Mesenchymal stem cell (in vitro differentiated cells and primary cell): Measurements from ENCODE around the gene NR4A1.

Experiments
- DNase-seq: peaks from one replicate; pipeline ENCODE4 v3.0.0-alpha.2; 2013
- H2AFZ ChIP-seq: one replicate; pipeline ENCODE4 v1.6.1; 2013; ENCODE audit warnings: low read depth, mild to moderate bottlenecking, control low read depth, inconsistent platforms, low read length, moderate library complexity
- H2AK5ac ChIP-seq: 2 replicates; pipeline ENCODE4 v1.6.1; 2013; ENCODE audit warnings: low read length, moderate library complexity, mild to moderate bottlenecking, inconsistent platforms; ENCODE audit not compliant: severe bottlenecking
- H2BK120ac ChIP-seq: one replicate; pipeline ENCODE4 v1.6.1; 2013; ENCODE audit warnings: low read depth, mild to moderate bottlenecking, inconsistent platforms, low read length, moderate library complexity
- H2BK12ac ChIP-seq, 2 experiments: one replicate each; pipeline ENCODE4 v1.6.1; 2013; ENCODE audit warnings: inconsistent platforms in 2 of 2, low read length in 2 of 2, mild to moderate bottlenecking in 2 of 2, moderate library complexity in 2 of 2, control low read depth in 1 of 2
- H2BK15ac ChIP-seq: one replicate; pipeline ENCODE4 v1.6.1; 2013; ENCODE audit warnings: mild to moderate bottlenecking, low read depth, inconsistent platforms; ENCODE audit not compliant: poor library complexity, severe bottlenecking
- H2BK5ac ChIP-seq: 2 replicates; pipeline ENCODE4 v1.6.1; 2013; ENCODE audit warnings: low read depth, mild to moderate bottlenecking, low read length, control low read depth, inconsistent platforms; ENCODE audit not compliant: poor library complexity, severe bottlenecking
- H3K14ac ChIP-seq, 2 experiments: one replicate each; pipeline ENCODE4 v1.6.1; 2013; ENCODE audit warnings: inconsistent platforms in 2 of 2, low read length in 2 of 2, control low read depth in 1 of 2, mild to moderate bottlenecking in 1 of 2, moderate library complexity in 1 of 2
- H3K18ac ChIP-seq, 2 experiments: one replicate each; pipeline ENCODE4 v1.6.1; 2013; ENCODE audit warnings: inconsistent platforms in 2 of 2, low read length in 2 of 2, control low read depth in 1 of 2, low read depth in 1 of 2, mild to moderate bottlenecking in 1 of 2
- H3K23ac ChIP-seq, 2 experiments: one replicate each; pipeline ENCODE4 v1.6.1; 2013; ENCODE audit warnings: inconsistent platforms in 2 of 2, low read length in 2 of 2, mild to moderate bottlenecking in 2 of 2, moderate library complexity in 2 of 2, control low read depth in 1 of 2
- H3K27ac ChIP-seq: 2 replicates; pipeline ENCODE4 v1.5.1; 2013; ENCODE audit warnings: mild to moderate bottlenecking, moderate library complexity, low read length, control low read depth, inconsistent platforms; ENCODE audit not compliant: poor library complexity, severe bottlenecking
- H3K27me3 ChIP-seq, 2 experiments: 2 replicates each; pipeline versions ENCODE4 v1.6.1 to v1.7.0; 2013; ENCODE audit warnings: low read length in 2 of 2, mild to moderate bottlenecking in 2 of 2, moderate library complexity in 2 of 2, control low read depth in 1 of 2, inconsistent platforms in 1 of 2; ENCODE audit not compliant: control insufficient read depth in 1 of 2, insufficient read depth in 1 of 2
- H3K36me3 ChIP-seq, 2 experiments: 2 replicates each; pipeline versions ENCODE4 v1.6.1 to v1.7.0; 2013; ENCODE audit warnings: low read length in 2 of 2, control low read depth in 1 of 2, inconsistent platforms in 1 of 2, low read depth in 1 of 2, mild to moderate bottlenecking in 1 of 2; ENCODE audit not compliant: insufficient read depth in 2 of 2, control insufficient read depth in 1 of 2
- H3K4ac ChIP-seq, 2 experiments: one replicate each; pipeline ENCODE4 v1.6.1; 2013; ENCODE audit warnings: inconsistent platforms in 2 of 2, low read length in 2 of 2, mild to moderate bottlenecking in 2 of 2, moderate library complexity in 2 of 2, control low read depth in 1 of 2, low read depth in 1 of 2
- H3K4me1 ChIP-seq: 2 replicates; pipeline ENCODE4 v1.6.1; 2013; ENCODE audit warnings: low read depth, low read length, control low read depth; ENCODE audit not compliant: control insufficient read depth, insufficient read depth
- H3K4me2 ChIP-seq: 2 replicates; pipeline ENCODE4 v1.6.1; 2013; ENCODE audit warnings: low read length, mild to moderate bottlenecking, inconsistent platforms; ENCODE audit not compliant: poor library complexity, severe bottlenecking
- H3K4me3 ChIP-seq, 2 experiments: 2 replicates each; pipeline versions ENCODE4 v1.5.1 to v1.7.0; 2013; ENCODE audit warnings: low read length in 2 of 2, mild to moderate bottlenecking in 2 of 2, control low read depth in 1 of 2, low read depth in 1 of 2; ENCODE audit not compliant: insufficient read depth in 1 of 2
- H3K79me1 ChIP-seq: replicated peaks from 2 replicates; pipeline ENCODE4 v1.6.1; 2013; ENCODE audit warnings: mild to moderate bottlenecking, control low read depth, low read length, inconsistent platforms; ENCODE audit not compliant: poor library complexity, severe bottlenecking
- H3K9ac ChIP-seq: 2 replicates; pipeline ENCODE4 v1.7.0; 2013; ENCODE audit warnings: mild to moderate bottlenecking, low read length, moderate library complexity
- H3K9me3 ChIP-seq: 2 replicates; pipeline ENCODE4 v1.7.0; 2013; ENCODE audit warnings: mild to moderate bottlenecking, low read length; ENCODE audit not compliant: control insufficient read depth
- H4K8ac ChIP-seq: one replicate; pipeline ENCODE4 v1.6.1; 2013; ENCODE audit warnings: inconsistent platforms, mild to moderate bottlenecking, low read length, moderate library complexity
- H4K91ac ChIP-seq: one replicate; pipeline ENCODE4 v1.6.1; 2013; ENCODE audit warnings: mild to moderate bottlenecking, low read length, inconsistent platforms
- WGBS: methylation state at CpG from one replicate; pipeline ENCODE4 v1.1.7; 2013; ENCODE audit warnings: mixed read lengths; 5-methylcytosine and 5-hydroxymethylcytosine counted together

Gene NR4A1

DNA sequence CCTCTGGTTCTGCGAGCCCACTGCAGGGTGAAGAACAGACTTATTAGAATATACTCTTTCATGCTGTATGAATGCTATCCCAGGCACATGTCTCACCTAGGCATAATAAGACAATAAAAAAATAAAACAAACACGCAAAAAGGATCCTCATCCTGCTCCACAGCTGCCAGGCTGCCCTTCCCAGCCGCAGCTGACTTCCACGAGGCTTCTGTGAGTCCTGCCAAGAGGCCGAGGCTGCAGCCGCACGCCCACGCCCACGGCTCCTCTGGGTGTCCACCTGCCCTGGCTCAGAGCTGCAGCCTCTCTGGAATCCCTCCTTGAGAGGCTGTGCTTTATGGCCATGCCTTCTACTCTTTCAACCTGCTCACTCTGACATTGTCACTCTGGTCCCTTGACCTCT, 35.1 kb downstream of the NR4A1 start:
- Histone ChIP-seq H2BK12ac (no peak overlapping the region), H3K4me3 (no peak overlapping the region), H3K14ac (no peak overlapping the region), H3K9ac (no peak overlapping the region), H2BK15ac (no peak overlapping the region), H3K27me3 (peaks cover 26 to 65% of the 10 kb centered on the region in 2 experiments), H3K4ac (no peak overlapping the region), H4K91ac (no peak overlapping the region), H2BK5ac (no peak overlapping the region), H3K18ac (no peak overlapping the region), H4K8ac (no peak overlapping the region), H3K36me3 (no peaks in the 10 kb centered on the region), H3K4me2 (no peak overlapping the region), H2AFZ (no peak overlapping the region), H3K23ac (no peak overlapping the region), H3K9me3 (no peaks in the 10 kb centered on the region), H3K4me1 (peaks cover 18% of the 10 kb centered on the region), H3K27ac (no peak overlapping the region), H2AK5ac (no peak overlapping the region), H3K79me1 (no peaks in the 10 kb centered on the region), H2BK120ac (no peak overlapping the region)
- no peak for DNase-seq
- 90% methylated on average over 9 of the region's 9 CpGs for WGBS

DNA sequence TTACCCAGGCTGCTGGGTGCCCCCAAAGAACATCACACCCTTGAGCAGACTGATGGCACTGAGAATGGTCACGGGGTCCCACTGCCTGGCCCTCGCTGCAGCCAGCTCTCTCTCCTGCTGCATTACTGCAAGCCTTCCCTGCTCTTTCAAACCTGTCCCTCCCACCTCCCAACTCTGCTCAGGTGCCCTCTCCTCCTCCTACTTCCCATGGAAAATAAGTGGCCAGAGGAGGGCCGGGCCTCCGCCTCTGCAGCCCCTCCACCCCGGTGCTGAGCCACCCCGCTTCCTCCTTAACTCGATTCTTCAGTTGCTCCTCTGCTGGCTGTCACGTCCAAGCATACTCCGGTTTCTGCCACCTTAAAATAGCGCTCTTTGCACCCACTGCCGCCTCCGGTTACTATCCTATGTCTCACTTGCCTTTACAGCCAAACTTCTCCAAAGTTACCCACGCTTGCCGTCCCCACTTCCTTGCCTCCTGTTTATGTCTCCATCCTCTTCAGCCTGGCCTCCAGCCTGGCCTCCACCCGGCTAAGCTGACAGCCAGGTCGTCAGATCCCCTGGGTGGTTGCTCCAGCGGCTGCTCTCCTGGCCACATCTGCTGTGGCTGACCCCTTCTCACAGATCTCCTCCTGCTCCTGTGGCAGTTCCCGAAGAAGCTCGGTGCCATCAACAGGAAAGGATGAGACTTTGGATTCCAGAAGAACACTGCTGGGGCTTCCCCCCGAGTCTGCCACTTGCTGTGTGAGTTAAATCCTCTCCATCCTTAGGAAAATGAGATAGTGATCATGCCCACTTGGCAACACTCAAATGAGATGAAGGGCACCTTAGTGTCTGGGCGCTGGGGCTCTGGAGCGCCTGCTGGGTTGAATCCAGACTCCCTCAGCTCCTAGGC, 35.9 kb downstream of the NR4A1 start:
- DNase-seq: no peak

DNA sequence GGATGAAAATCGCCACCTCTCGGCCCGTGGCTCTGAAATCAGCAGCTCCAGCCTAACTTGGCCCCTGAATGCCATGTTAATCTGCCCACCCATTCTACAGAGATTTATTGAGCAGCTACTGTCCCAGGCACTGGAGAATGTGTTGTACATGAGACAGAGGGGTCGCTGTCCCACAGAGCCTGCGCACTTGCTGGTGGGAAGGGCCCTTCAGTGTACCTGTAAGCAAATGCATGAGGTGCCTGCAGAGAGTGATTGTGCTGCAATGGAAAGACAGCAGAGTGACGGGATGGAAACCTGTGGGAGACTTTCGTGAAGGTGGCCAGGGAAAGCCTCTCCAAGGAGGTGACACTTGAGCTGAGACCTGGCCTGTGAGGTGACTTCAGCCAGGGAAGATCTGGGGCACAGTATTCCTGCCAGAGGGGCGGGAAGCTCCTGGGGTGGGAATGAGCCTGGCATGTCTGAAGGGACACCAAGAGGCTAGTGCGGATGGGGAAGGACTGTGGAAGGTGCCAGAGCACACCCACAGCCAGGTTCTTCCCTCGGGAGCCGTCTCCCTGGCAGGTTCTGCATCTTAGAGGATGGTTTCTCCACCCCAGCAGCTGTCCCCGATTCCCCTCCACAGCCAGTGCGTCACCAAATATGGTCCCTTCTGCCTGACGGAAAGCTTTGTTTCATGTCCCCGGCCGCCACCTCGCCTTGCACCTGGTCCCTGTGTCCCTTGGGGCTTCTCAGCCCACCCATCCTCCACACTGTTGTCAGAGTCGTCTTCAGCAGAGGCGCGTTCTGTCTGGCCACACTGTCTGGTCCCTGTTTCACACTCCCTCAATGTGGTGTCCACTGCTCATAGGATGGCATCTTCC, 36.9 kb downstream of the NR4A1 start:
- Histone ChIP-seq H3K14ac (no peak overlapping the region), H3K4me3 (no peak overlapping the region), H2BK5ac (no peak overlapping the region), H3K9me3 (no peaks in the 10 kb centered on the region), H4K91ac (no peak overlapping the region), H3K9ac (no peak overlapping the region), H2AK5ac (no peak overlapping the region), H2BK120ac (no peak overlapping the region), H3K23ac (no peak overlapping the region), H3K27me3 (peaks cover 33 to 77% of the 10 kb centered on the region in 2 experiments), H2AFZ (no peak overlapping the region), H3K4me2 (no peak overlapping the region), H4K8ac (no peak overlapping the region), H3K36me3 (no peaks in the 10 kb centered on the region), H3K18ac (no peak overlapping the region), H2BK12ac (no peak overlapping the region), H2BK15ac (no peak overlapping the region), H3K27ac (no peak overlapping the region), H3K79me1 (no peaks in the 10 kb centered on the region), H3K4me1 (no peaks in the 10 kb centered on the region), H3K4ac (no peak overlapping the region)
- WGBS: 83% methylated on average over 19 of the region's 20 CpGs
- no peak for DNase-seq

More for the DNA sequence above, 35.9 kb downstream of the NR4A1 start:
- Histone ChIP-seq H3K14ac (no peak overlapping the region), H3K18ac (no peak overlapping the region), H2AFZ (no peak overlapping the region), H3K4me3 (no peak overlapping the region), H4K8ac (no peak overlapping the region), H3K9ac (no peak overlapping the region), H2AK5ac (no peak overlapping the region), H2BK120ac (no peak overlapping the region), H2BK15ac (no peak overlapping the region), H3K27ac (no peak overlapping the region), H3K79me1 (no peaks in the 10 kb centered on the region), H3K4me1 (peaks cover 10% of the 10 kb centered on the region), H3K36me3 (no peaks in the 10 kb centered on the region), H3K4me2 (no peak overlapping the region), H3K9me3 (no peaks in the 10 kb centered on the region), H4K91ac (no peak overlapping the region), H3K27me3 (peaks cover 33 to 73% of the 10 kb centered on the region in 2 experiments), H2BK12ac (no peak overlapping the region), H2BK5ac (no peak overlapping the region), H3K23ac (no peak overlapping the region), H3K4ac (no peak overlapping the region)
- WGBS: 85% methylated on average over 22 of the region's 22 CpGs

DNA sequence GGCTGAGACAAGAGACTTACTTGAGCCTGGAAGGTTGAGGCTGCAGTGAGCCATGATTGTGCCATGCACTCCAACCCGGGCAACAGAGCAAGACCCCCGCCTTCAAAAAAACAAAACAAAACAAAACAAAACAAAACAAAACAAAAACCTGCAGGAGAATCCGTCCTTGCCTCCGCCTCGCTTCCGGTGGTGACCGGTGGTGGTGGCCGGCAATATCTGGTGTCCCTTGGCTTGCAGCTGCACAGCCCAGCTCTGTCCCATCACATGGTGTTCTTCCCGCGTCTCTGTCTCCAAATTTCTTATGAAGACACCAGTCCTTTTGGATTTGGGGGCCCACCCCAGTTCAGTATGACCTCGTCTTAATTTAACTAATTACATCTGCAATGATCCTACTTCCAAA, 38.2 kb downstream of the NR4A1 start:
- no peak overlapping the region for H2BK5ac ChIP-seq
- 92% methylated on average over 11 of the region's 11 CpGs for WGBS
- no peaks in the 10 kb centered on the region for H3K4me1 ChIP-seq
- H3K18ac ChIP-seq: no peak overlapping the region
- no peak overlapping the region for H2AK5ac ChIP-seq
- H2BK12ac ChIP-seq: no peak overlapping the region
- H3K27ac ChIP-seq: no peak overlapping the region
- DNase-seq: no peak
- no peak overlapping the region for H3K23ac ChIP-seq
- no peak overlapping the region for H2AFZ ChIP-seq
- H3K9me3 ChIP-seq: no peaks in the 10 kb centered on the region
- H4K91ac ChIP-seq: no peak overlapping the region
- H2BK120ac ChIP-seq: no peak overlapping the region
- H3K79me1 ChIP-seq: no peaks in the 10 kb centered on the region
- H3K4me2 ChIP-seq: no peak overlapping the region
- H3K4me3 ChIP-seq: no peak overlapping the region
- H3K14ac ChIP-seq: no peak overlapping the region
- H3K36me3 ChIP-seq: no peaks in the 10 kb centered on the region
- H3K27me3 ChIP-seq: peaks cover 36 to 80% of the 10 kb centered on the region in 2 experiments
- no peak overlapping the region for H3K9ac ChIP-seq
- no peak overlapping the region for H4K8ac ChIP-seq
- H3K4ac ChIP-seq: no peak overlapping the region
- no peak overlapping the region for H2BK15ac ChIP-seq
